Neural cell (in vitro differentiated cells): ENCODE results near the gene DMTF1. TPM values are rescaled to one million over a fixed set of nuclear protein-coding genes. Genes with fewer than 3 reads are reported as not detected.

Experiments
- H2AFZ ChIP-seq: fragments of 200-600, 300-800 bp; sonication (generic), shearing (Covaris generic); 2 replicates; pipeline ENCODE4 v1.6.0; 2014; ENCODE audit warnings: low read depth, mild to moderate bottlenecking, antibody characterized with exemption, low read length, moderate library complexity
- H3F3A ChIP-seq: fragments of 200-600 bp; shearing (Covaris generic); 2 replicates; pipeline ENCODE4 v1.6.1; 2016; ENCODE audit warnings: mild to moderate bottlenecking, moderate library complexity, mixed read lengths, antibody characterized with exemption, low read length; ENCODE audit not compliant: insufficient read depth, poor library complexity, severe bottlenecking
- H3K27ac ChIP-seq: fragments of 200-600, 300-800 bp; sonication (generic), shearing (Covaris generic); 2 replicates; pipeline ENCODE4 v1.5.1; 2014; ENCODE audit warnings: mild to moderate bottlenecking, low read length, moderate library complexity
- H3K27me3 ChIP-seq: fragments of 300-800, 200-600 bp; sonication (generic), shearing (Covaris generic); 2 replicates; pipeline ENCODE4 v1.6.0; 2014; ENCODE audit warnings: mild to moderate bottlenecking, low read depth, low read length, moderate library complexity; ENCODE audit not compliant: insufficient read depth
- H3K36me3 ChIP-seq: fragments of 300-800, 200-600 bp; sonication (generic), shearing (Covaris generic); 2 replicates; pipeline ENCODE4 v1.5.1; 2014; ENCODE audit warnings: mild to moderate bottlenecking, antibody characterized with exemption, low read length, moderate library complexity; ENCODE audit not compliant: insufficient read depth
- H3K4me2 ChIP-seq: fragments of 300-800, 200-600 bp; sonication (generic), shearing (Covaris generic); 2 replicates; pipeline ENCODE4 v1.6.0; 2014; ENCODE audit warnings: mild to moderate bottlenecking, low read length
- H3K4me3 ChIP-seq: fragments of 300-800, 200-600 bp; sonication (generic), shearing (Covaris generic); 2 replicates; pipeline ENCODE4 v1.5.1; 2014; ENCODE audit warnings: mild to moderate bottlenecking, low read length, moderate library complexity
- H3K79me2 ChIP-seq: fragments of 200-600 bp; shearing (Covaris generic); replicated peaks from 2 replicates; pipeline ENCODE4 v1.6.0; 2014; ENCODE audit warnings: mild to moderate bottlenecking, low read length, moderate library complexity; ENCODE audit not compliant: insufficient read depth
- H3K9ac ChIP-seq: fragments of 300-800, 200-600 bp; sonication (generic), shearing (Covaris generic); 2 replicates; pipeline ENCODE4 v1.6.1; 2016; ENCODE audit warnings: mild to moderate bottlenecking, low read length, mixed read lengths
- H3K9me2 ChIP-seq: fragments of 200-600 bp; shearing (Covaris generic); 2 replicates; pipeline ENCODE4 v1.6.1; 2016; ENCODE audit warnings: mild to moderate bottlenecking, low read length, mixed read lengths; ENCODE audit not compliant: insufficient read depth
- H3K9me3 ChIP-seq: fragments of 200-600, 300-800 bp; sonication (generic), shearing (Covaris generic); 2 replicates; pipeline ENCODE4 v1.6.1; 2016; ENCODE audit warnings: mild to moderate bottlenecking, mixed run types, low read length, moderate library complexity, mixed read lengths
- H4K20me1 ChIP-seq: fragments of 200-600 bp; shearing (Covaris generic); 2 replicates; pipeline ENCODE4 v1.6.1; 2016; ENCODE audit warnings: mild to moderate bottlenecking, mixed run types; ENCODE audit not compliant: insufficient read depth
- CTCF ChIP-seq: fragments of 450-650 bp; IDR thresholded peaks from 2 replicates; pipeline ENCODE4 v1.5.1; 2014; ENCODE audit warnings: antibody characterized with exemption, mild to moderate bottlenecking, moderate library complexity; ENCODE audit not compliant: poor library complexity, severe bottlenecking
- EP300 ChIP-seq: fragments of 450-650 bp; conservative IDR thresholded peaks from 2 replicates; pipeline ENCODE4 v1.6.1; 2014; ENCODE audit warnings: antibody characterized with exemption, mild to moderate bottlenecking, moderate library complexity; ENCODE audit not compliant: poor library complexity, severe bottlenecking
- EZH2 ChIP-seq: fragments of 200-600, 300-800 bp; shearing (Covaris generic), sonication (generic); IDR thresholded peaks from 2 replicates; pipeline ENCODE4 v1.6.1; 2014; ENCODE audit warnings: antibody characterized with exemption, low read length, borderline replicate concordance, mild to moderate bottlenecking; ENCODE audit not compliant: insufficient read depth, poor library complexity, severe bottlenecking
- MXI1 ChIP-seq: fragments of 450-650 bp; conservative IDR thresholded peaks from 2 replicates; pipeline ENCODE4 v1.6.1; 2014; ENCODE audit warnings: antibody characterized with exemption, mild to moderate bottlenecking; ENCODE audit not compliant: poor library complexity, severe bottlenecking
- POLR2AphosphoS5 ChIP-seq: IDR thresholded peaks from 2 replicates; pipeline ENCODE4 v1.6.1; 2012
- RAD21 ChIP-seq: fragments of 450-650 bp; conservative IDR thresholded peaks from 2 replicates; pipeline ENCODE4 v1.6.1; 2014; ENCODE audit warnings: antibody characterized with exemption, mild to moderate bottlenecking, moderate library complexity
- REST ChIP-seq: IDR thresholded peaks from 2 replicates; pipeline ENCODE4 v1.6.1; 2012; ENCODE audit warnings: borderline replicate concordance
- SMC3 ChIP-seq: fragments of 450-650 bp; conservative IDR thresholded peaks from 2 replicates; pipeline ENCODE4 v1.6.1; 2014; ENCODE audit warnings: antibody characterized with exemption, mild to moderate bottlenecking, moderate library complexity; ENCODE audit not compliant: poor library complexity
- TAF1 ChIP-seq: IDR thresholded peaks from 2 replicates; pipeline ENCODE4 v1.6.1; 2012; ENCODE audit warnings: low read depth
- polyA plus RNA-seq: library from polyadenylated mRNA; depleted of rRNA; stranded (reverse); fragments of >200 nt; gene quantifications from 2 replicates; pipeline ENCODE4 v1.2.3, GENCODE V29; 2014

DMTF1 gene
- polyA plus RNA-seq, 1 donor from 2014 or later = 314 TPM

GRCh38 chr7:87187120-87187519, 34.9 kb downstream of the DMTF1 start:
- no peak overlapping the region for H2AFZ ChIP-seq
- H3K9me2 ChIP-seq = no peaks in the 10 kb centered on the region
- no peak overlapping the region for H3K9ac ChIP-seq
- no peak overlapping the region for H3K4me2 ChIP-seq
- no peak overlapping the region for H3K4me3 ChIP-seq
- peaks cover 11% of the 10 kb centered on the region for H3K36me3 ChIP-seq
- no peaks in the 10 kb centered on the region for H3F3A ChIP-seq
- H3K9me3 ChIP-seq = no peaks in the 10 kb centered on the region
- TF ChIP-seq REST = no peak
- H4K20me1 ChIP-seq = no peaks in the 10 kb centered on the region
- H3K27ac ChIP-seq = no peak overlapping the region
- no peaks in the 10 kb centered on the region for H3K27me3 ChIP-seq
- no peaks in the 10 kb centered on the region for H3K79me2 ChIP-seq

- Histone ChIP-seq H3K36me3 (peaks cover 14% of the 10 kb centered on the region), H2AFZ (no peak overlapping the region), H3F3A (no peaks in the 10 kb centered on the region), H3K27me3 (no peaks in the 10 kb centered on the region), H3K9ac (no peak overlapping the region), H3K9me3 (no peaks in the 10 kb centered on the region), H3K27ac (no peak overlapping the region), H3K79me2 (no peaks in the 10 kb centered on the region), H3K4me2 (no peak overlapping the region), H3K4me3 (no peak overlapping the region), H3K9me2 (no peaks in the 10 kb centered on the region), H4K20me1 (no peaks in the 10 kb centered on the region)
- no peak for TF ChIP-seq REST
- no peak for TF ChIP-seq RAD21
- no peak for TF ChIP-seq EZH2
- no peak for TF ChIP-seq POLR2AphosphoS5
- TF ChIP-seq TAF1 = no peak
- no peak for TF ChIP-seq MXI1
- TF ChIP-seq EP300 = no peak
- no peak for TF ChIP-seq CTCF
- TF ChIP-seq SMC3 = no peak
Measured at GRCh38 chr7:87188930-87189329, 36.7 kb downstream of the DMTF1 start.
